Gastrocnemius medialis (tissue), 4 donors: ENCODE measurements around the gene MFSD2A.

ENCODE experiments used
- CTCF ChIP-seq, 5 experiments: fragments of 450-650 bp in 3 of 5; fragments of 200-600 bp in 2 of 5; sonication (generic) in 2 of 5; IDR thresholded peaks in 4 of 5; conservative IDR thresholded peaks in 1 of 5; 1 replicate in 4 of 5; 2 replicates in 1 of 5; pipeline ENCODE4 v1.5.1; 2016 to 2019; ENCODE audit warnings: antibody characterized with exemption in 5 of 5, mild to moderate bottlenecking in 3 of 5, moderate library complexity in 3 of 5
- POLR2A ChIP-seq, 2 donors: fragments of 450-650 bp; IDR thresholded peaks; one replicate each; pipeline ENCODE4 v1.6.1; 2017; ENCODE audit warnings: antibody characterized with exemption in 2 of 2, mild to moderate bottlenecking in 2 of 2, moderate library complexity in 2 of 2

- TF ChIP-seq CTCF (IDR thresholded peaks at IDR 0.05 in 4 of 5, conservative IDR thresholded peaks at IDR 0.05 in 1 of 5) (no peak), POLR2A (IDR thresholded peaks at IDR 0.05) (no peak)
Measured at GRCh38 chr1:39927538-39927937, 27.4 kb upstream of the MFSD2A start.
